Activated B cell treated with CpG ODN at 0.5 μM for 24 hours (primary cell): ENCODE measurements around the gene ARVCF. TPM values are rescaled to one million over a fixed set of nuclear protein-coding genes. Genes with fewer than 3 reads are reported as not detected.

ENCODE experiments used
- ATAC-seq: fragments of 200-7000 bp; cut with Tn5 transposase; one replicate; pipeline ENCODE4 v1.10.0; 2021; ENCODE audit warnings: low read depth, mild to moderate bottlenecking, moderate library complexity
- CTCF ChIA-PET: fragments of 350-600 bp; sonication (Branson Sonifier 250); formaldehyde crosslinking; loops from one replicate; lab custom pipeline; 2021; ENCODE audit warnings: antibody characterized with exemption; lab: Charles Lee
- POLR2A ChIA-PET: fragments of 350-600 bp; sonication (Branson Sonifier 250); formaldehyde crosslinking; loops from one replicate; lab custom pipeline; 2021; ENCODE audit warnings: antibody characterized with exemption; lab: Charles Lee
- DNase-seq: peaks from one replicate; pipeline ENCODE4 v3.0.0; 2022
- H3K27ac Mint-ChIP-seq: one replicate; pipeline ENCODE4 v1.8.0; 2020; ENCODE audit warnings: mixed read lengths
- H3K27me3 Mint-ChIP-seq: one replicate; pipeline ENCODE4 v1.8.0; 2021; ENCODE audit warnings: mixed read lengths
- H3K36me3 Mint-ChIP-seq: one replicate; pipeline ENCODE4 v1.8.0; 2021; ENCODE audit warnings: low read depth, mixed read lengths
- H3K4me1 Mint-ChIP-seq: one replicate; pipeline ENCODE4 v1.8.0; 2021; ENCODE audit warnings: mixed read lengths
- H3K4me3 Mint-ChIP-seq: one replicate; pipeline ENCODE4 v1.8.0; 2020; ENCODE audit warnings: mild to moderate bottlenecking, mixed read lengths
- H3K9me3 Mint-ChIP-seq: one replicate; pipeline ENCODE4 v1.8.0; 2020; ENCODE audit warnings: mixed read lengths
- CTCF ChIP-seq: fragments of 200-600 bp; IDR thresholded peaks from one replicate; pipeline ENCODE4 v1.8.0; 2022; ENCODE audit warnings: antibody characterized with exemption, mild to moderate bottlenecking
- intact Hi-C: fragments of 100-400 bp; cut with micrococcal nuclease; formaldehyde crosslinking; loops from one replicate; pipeline ENCODE4 v1.15.1; 2024
- total RNA-seq: library from RNA; stranded (reverse); gene quantifications from 2 replicates; pipeline ENCODE4 v1.2.3, GENCODE V29; 2022

ARVCF gene
- total RNA-seq, 1 donor from 2014 or later: 6.5 TPM

GRCh38 chr22:19981961-19982920 is 34.4 kb downstream of the ARVCF start:
- ChIA-PET POLR2A (no interaction called here), CTCF (no interaction called here)
- intact Hi-C loops: no loop called here
- no peak for DNase-seq
- no peak for ATAC-seq
- H3K36me3 Mint-ChIP-seq: no peaks in the 10 kb centered on the region
- H3K4me1 Mint-ChIP-seq: peaks cover 5% of the 10 kb centered on the region
- peaks cover 2% of the 10 kb centered on the region for H3K27me3 Mint-ChIP-seq
- H3K4me3 Mint-ChIP-seq: no peak overlapping the region
- no peak overlapping the region for H3K27ac Mint-ChIP-seq
- no peaks in the 10 kb centered on the region for H3K9me3 Mint-ChIP-seq
- no peak for TF ChIP-seq CTCF

- H3K4me1 Mint-ChIP-seq: peaks cover 3% of the 10 kb centered on the region
- CTCF ChIA-PET: no interaction called here
- POLR2A ChIA-PET: no interaction called here
- ATAC-seq (no peak), DNase-seq (no peak)
- intact Hi-C loops: no loop called here
- peaks cover 2% of the 10 kb centered on the region for H3K27me3 Mint-ChIP-seq
- TF ChIP-seq CTCF: no peak
- H3K4me3 Mint-ChIP-seq: no peak overlapping the region
- no peaks in the 10 kb centered on the region for H3K9me3 Mint-ChIP-seq
- no peaks in the 10 kb centered on the region for H3K36me3 Mint-ChIP-seq
- no peak overlapping the region for H3K27ac Mint-ChIP-seq
Measured at GRCh38 chr22:19981171-19981960, 35.3 kb downstream of the ARVCF start.

- DNase-seq: no peak
- no peak for ATAC-seq
- TF ChIP-seq CTCF: no peak
- peaks cover 2% of the 10 kb centered on the region for H3K27me3 Mint-ChIP-seq
- H3K36me3 Mint-ChIP-seq: no peaks in the 10 kb centered on the region
- no peak overlapping the region for H3K4me3 Mint-ChIP-seq
- H3K9me3 Mint-ChIP-seq: no peaks in the 10 kb centered on the region
- ChIA-PET POLR2A (no interaction called here), CTCF (no interaction called here)
- intact Hi-C loops: no loop called here
- H3K4me1 Mint-ChIP-seq: no peaks in the 10 kb centered on the region
- no peak overlapping the region for H3K27ac Mint-ChIP-seq
Measured at GRCh38 chr22:19980766-19981165, 35.9 kb downstream of the ARVCF start.

- no peak overlapping the region for H3K27ac Mint-ChIP-seq
- H3K36me3 Mint-ChIP-seq: no peaks in the 10 kb centered on the region
- H3K9me3 Mint-ChIP-seq: no peaks in the 10 kb centered on the region
- H3K4me3 Mint-ChIP-seq: no peak overlapping the region
- no peak for DNase-seq
- ATAC-seq: no peak
- ChIA-PET POLR2A (no interaction called here), CTCF (no interaction called here)
- TF ChIP-seq CTCF: no peak
- peaks cover 6% of the 10 kb centered on the region for H3K4me1 Mint-ChIP-seq
- intact Hi-C loops: no loop called here
- H3K27me3 Mint-ChIP-seq: peaks cover under 1% of the 10 kb centered on the region
Measured at GRCh38 chr22:19979712-19980493, 36.7 kb downstream of the ARVCF start.
